Measurements from ENCODE around the gene NOTCH3. TPM values are rescaled to one million over a fixed set of nuclear protein-coding genes. Genes with fewer than 3 reads are reported as not detected.

Gene NOTCH3
- total RNA-seq, 2 donors from 2014 or later: 140 to 171 TPM

DNA sequence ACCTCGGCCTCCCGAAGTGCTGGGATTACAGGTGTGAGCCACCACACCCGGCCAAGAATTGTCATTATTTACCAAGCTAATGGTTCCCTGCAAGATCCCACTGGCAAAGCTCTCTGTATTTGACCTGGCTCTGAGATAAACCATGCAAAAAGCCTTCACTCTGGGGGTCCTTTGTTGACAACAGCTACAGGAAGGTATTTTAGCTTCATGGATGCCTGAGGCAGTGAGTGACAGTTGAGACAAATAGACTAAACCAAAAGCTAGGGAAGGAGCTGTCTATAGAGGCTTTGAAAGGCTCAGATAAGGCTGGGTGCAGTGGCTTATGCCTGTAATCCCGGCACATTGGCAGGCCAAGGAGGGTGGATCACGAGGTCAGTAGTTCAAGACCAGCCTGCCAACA lies 45.5 kb downstream of the NOTCH3 start:
- Histone ChIP-seq H3K4me1 (ENCODE audit: control insufficient read depth, insufficient read depth, low read length) (no peaks in the 10 kb centered on the region), H3K9ac (ENCODE audit: extremely low read depth, low read length, poor library complexity, severe bottlenecking) (no peak overlapping the region), H3K27ac (ENCODE audit: low read depth, low read length) (no peak overlapping the region), H3K36me3 (ENCODE audit: control insufficient read depth, insufficient read depth, low read length) (peaks cover 7% of the 10 kb centered on the region), H3K9me3 (ENCODE audit: control insufficient read depth, low read length) (peaks cover 7% of the 10 kb centered on the region), H3K27me3 (ENCODE audit: control insufficient read depth, insufficient read depth, low read length, poor library complexity, severe bottlenecking) (no peaks in the 10 kb centered on the region), H3K4me3 (ENCODE audit: low read length) (no peak overlapping the region)
- Mint-ChIP-seq H3K4me1 (no peaks in the 10 kb centered on the region), H3K4me3 (no peak overlapping the region), H3K9me3 (peaks cover 13% of the 10 kb centered on the region), H3K36me3 (ENCODE audit: low read depth) (peaks cover 7% of the 10 kb centered on the region), H3K27me3 (ENCODE audit: insufficient read depth) (peaks cover 10% of the 10 kb centered on the region), H3K27ac (no peak overlapping the region)
- WGBS, 2 experiments (ENCODE audit: insufficient coverage in 1 of 2, insufficient read length in 1 of 2): 82 to 83% methylated on average over 5 of the region's 5 CpGs
- TF ChIP-seq, protein P1, sequence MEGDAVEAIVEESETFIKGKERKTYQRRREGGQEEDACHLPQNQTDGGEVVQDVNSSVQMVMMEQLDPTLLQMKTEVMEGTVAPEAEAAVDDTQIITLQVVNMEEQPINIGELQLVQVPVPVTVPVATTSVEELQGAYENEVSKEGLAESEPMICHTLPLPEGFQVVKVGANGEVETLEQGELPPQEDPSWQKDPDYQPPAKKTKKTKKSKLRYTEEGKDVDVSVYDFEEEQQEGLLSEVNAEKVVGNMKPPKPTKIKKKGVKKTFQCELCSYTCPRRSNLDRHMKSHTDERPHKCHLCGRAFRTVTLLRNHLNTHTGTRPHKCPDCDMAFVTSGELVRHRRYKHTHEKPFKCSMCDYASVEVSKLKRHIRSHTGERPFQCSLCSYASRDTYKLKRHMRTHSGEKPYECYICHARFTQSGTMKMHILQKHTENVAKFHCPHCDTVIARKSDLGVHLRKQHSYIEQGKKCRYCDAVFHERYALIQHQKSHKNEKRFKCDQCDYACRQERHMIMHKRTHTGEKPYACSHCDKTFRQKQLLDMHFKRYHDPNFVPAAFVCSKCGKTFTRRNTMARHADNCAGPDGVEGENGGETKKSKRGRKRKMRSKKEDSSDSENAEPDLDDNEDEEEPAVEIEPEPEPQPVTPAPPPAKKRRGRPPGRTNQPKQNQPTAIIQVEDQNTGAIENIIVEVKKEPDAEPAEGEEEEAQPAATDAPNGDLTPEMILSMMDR (conservative IDR thresholded peaks at IDR 0.05): no peak
- DNase-seq: no peak

DNA sequence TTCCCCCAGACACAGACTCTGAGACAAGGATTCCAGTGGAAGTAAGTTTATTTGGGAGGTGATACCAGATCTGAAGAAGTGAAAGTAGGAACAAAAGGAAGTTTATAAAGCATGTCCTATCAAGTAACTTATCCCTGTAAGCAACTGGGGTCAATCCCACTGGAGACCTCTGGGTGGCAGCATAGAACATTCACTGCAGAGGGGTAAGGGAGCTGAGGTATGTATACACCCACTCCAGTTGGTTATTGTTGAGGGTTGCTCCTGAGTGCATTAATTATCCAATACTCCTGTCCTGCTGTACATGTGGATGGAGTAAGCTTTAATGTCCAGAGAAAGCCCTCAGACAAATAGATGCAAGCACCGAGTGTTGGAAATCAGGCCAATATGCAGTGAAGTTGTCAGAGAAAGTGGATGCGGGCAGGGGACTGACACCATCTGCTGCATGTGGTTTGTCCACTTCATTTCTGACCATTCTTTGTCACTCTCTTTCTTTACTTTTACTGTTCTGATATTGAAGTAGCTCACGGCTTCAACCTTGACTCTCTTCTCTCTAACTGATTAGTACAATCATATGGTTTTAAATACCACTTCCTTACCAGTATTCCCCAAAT lies 46.7 kb downstream of the NOTCH3 start:
- Histone ChIP-seq H3K27me3 (ENCODE audit: control insufficient read depth, insufficient read depth, low read length, poor library complexity, severe bottlenecking) (no peaks in the 10 kb centered on the region), H3K27ac (ENCODE audit: low read depth, low read length) (no peak overlapping the region), H3K9ac (ENCODE audit: extremely low read depth, low read length, poor library complexity, severe bottlenecking) (no peak overlapping the region), H3K4me1 (ENCODE audit: control insufficient read depth, insufficient read depth, low read length) (no peaks in the 10 kb centered on the region), H3K36me3 (ENCODE audit: control insufficient read depth, insufficient read depth, low read length) (no peaks in the 10 kb centered on the region), H3K4me3 (ENCODE audit: low read length) (no peak overlapping the region), H3K9me3 (ENCODE audit: control insufficient read depth, low read length) (no peaks in the 10 kb centered on the region)
- TF ChIP-seq, protein P1 (conservative IDR thresholded peaks at IDR 0.05): peak; percentile 79
- H3K27ac Mint-ChIP-seq: no peak overlapping the region
- peaks cover 13% of the 10 kb centered on the region for H3K9me3 Mint-ChIP-seq
- no peaks in the 10 kb centered on the region for H3K4me1 Mint-ChIP-seq
- WGBS, 2 experiments (ENCODE audit: insufficient coverage in 1 of 2, insufficient read length in 1 of 2): 87 to 100% methylated on average over 2 to 3 of the region's 3 CpGs
- H3K4me3 Mint-ChIP-seq: no peak overlapping the region
- H3K36me3 Mint-ChIP-seq (ENCODE audit: low read depth): no peaks in the 10 kb centered on the region
- H3K27me3 Mint-ChIP-seq (ENCODE audit: insufficient read depth): peaks cover 10% of the 10 kb centered on the region
- DNase-seq: peak; percentile 90

DNA sequence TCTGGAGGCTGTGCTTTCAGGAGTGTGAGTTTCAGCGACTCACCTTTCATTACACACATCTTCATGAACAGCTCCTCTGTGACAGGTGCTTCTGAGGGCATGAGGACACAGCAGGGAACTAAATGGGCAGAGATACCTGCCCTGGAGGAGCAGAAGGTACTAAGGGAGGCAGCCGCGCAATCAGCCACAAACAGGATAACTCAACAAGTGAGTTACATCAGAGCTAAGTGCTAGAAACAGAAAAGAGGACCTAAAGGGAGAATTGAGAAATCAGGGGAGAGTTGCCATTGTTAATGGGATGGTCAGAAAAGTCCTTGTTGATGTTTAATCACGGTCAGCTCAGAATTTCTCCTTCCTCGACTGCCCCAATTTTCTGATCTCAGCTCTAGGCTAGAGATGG lies 51.1 kb downstream of the NOTCH3 start:
- Histone ChIP-seq H3K9ac (ENCODE audit: extremely low read depth, low read length, poor library complexity, severe bottlenecking) (no peak overlapping the region), H3K4me3 (ENCODE audit: low read length) (no peak overlapping the region), H3K27me3 (ENCODE audit: control insufficient read depth, insufficient read depth, low read length, poor library complexity, severe bottlenecking) (no peaks in the 10 kb centered on the region), H3K36me3 (ENCODE audit: control insufficient read depth, insufficient read depth, low read length) (no peaks in the 10 kb centered on the region), H3K4me1 (ENCODE audit: control insufficient read depth, insufficient read depth, low read length) (no peaks in the 10 kb centered on the region), H3K27ac (ENCODE audit: low read depth, low read length) (no peak overlapping the region), H3K9me3 (ENCODE audit: control insufficient read depth, low read length) (no peaks in the 10 kb centered on the region)
- H3K27ac Mint-ChIP-seq: no peak overlapping the region
- TF ChIP-seq, protein P1 (conservative IDR thresholded peaks at IDR 0.05): no peak
- peaks cover 13% of the 10 kb centered on the region for H3K27me3 Mint-ChIP-seq (ENCODE audit: insufficient read depth)
- H3K9me3 Mint-ChIP-seq: peaks cover 7% of the 10 kb centered on the region
- peak; percentile 24 for DNase-seq
- WGBS, 2 experiments (ENCODE audit: insufficient coverage in 1 of 2, insufficient read length in 1 of 2): 85 to 90% methylated on average over 2 to 5 of the region's 5 CpGs
- H3K4me3 Mint-ChIP-seq: no peak overlapping the region
- no peaks in the 10 kb centered on the region for H3K36me3 Mint-ChIP-seq (ENCODE audit: low read depth)
- no peaks in the 10 kb centered on the region for H3K4me1 Mint-ChIP-seq
